Right lobe of liver (tissue), 4 donors: ENCODE results near the gene ARHGAP15.

Experiments used
- POLR2A ChIP-seq: fragments of 450-650 bp; IDR thresholded peaks from one replicate; pipeline ENCODE4 v1.6.1; 2017; ENCODE audit warnings: antibody characterized with exemption, mild to moderate bottlenecking
- TF ChIP-seq, protein P1 (sequence below), 4 donors: fragments of 200-600 bp in 3 of 4; fragments of 450-650 bp in 1 of 4; IDR thresholded peaks; one replicate each; pipeline versions ENCODE4 v1.5.1 to v1.8.0; 2016 to 2022; ENCODE audit warnings: antibody characterized with exemption in 4 of 4, mild to moderate bottlenecking in 2 of 4
- donor health status: DM: no; HTN: no; CAD: no.
- donor health status: DM: no; HTN: no; CAD: no.
- donor health status: DM: no; HTN: yes; CAD: no.

DNA sequence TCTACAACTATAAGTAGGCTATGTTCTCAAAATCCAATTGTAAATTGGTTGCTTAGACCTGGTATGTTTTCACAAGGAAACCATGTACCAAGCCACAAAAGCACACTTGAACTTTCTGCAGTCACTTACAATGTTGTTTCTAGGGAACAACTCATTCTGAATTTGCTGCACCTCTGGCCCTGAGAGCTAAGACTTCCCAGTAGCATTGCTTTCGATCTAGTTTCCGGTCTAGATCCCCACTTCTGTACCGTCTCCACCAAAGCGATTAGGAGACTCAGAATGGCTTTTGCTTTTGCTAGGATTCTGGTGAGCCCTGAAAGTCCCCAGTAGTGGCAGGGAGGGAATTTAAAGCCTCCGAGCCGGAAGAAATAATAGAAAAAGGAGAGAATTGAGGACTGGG is 313.0 kb downstream of the ARHGAP15 start:
- TF ChIP-seq, protein P1, sequence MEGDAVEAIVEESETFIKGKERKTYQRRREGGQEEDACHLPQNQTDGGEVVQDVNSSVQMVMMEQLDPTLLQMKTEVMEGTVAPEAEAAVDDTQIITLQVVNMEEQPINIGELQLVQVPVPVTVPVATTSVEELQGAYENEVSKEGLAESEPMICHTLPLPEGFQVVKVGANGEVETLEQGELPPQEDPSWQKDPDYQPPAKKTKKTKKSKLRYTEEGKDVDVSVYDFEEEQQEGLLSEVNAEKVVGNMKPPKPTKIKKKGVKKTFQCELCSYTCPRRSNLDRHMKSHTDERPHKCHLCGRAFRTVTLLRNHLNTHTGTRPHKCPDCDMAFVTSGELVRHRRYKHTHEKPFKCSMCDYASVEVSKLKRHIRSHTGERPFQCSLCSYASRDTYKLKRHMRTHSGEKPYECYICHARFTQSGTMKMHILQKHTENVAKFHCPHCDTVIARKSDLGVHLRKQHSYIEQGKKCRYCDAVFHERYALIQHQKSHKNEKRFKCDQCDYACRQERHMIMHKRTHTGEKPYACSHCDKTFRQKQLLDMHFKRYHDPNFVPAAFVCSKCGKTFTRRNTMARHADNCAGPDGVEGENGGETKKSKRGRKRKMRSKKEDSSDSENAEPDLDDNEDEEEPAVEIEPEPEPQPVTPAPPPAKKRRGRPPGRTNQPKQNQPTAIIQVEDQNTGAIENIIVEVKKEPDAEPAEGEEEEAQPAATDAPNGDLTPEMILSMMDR (IDR thresholded peaks at IDR 0.05) = no peak
- TF ChIP-seq POLR2A = no peak
